Measurements from ENCODE around the gene SYCE3.

The SYCE3 gene

GRCh38 chr22:50504369-50505211 lies 58.1 kb downstream of the SYCE3 start (continued):
- TF ChIP-seq ZNF274 (IDR thresholded peaks at IDR 0.05; ENCODE audit: low read length) (no peak), ZNF274 (tag by site-specific recombination; IDR thresholded peaks at IDR 0.05; ENCODE audit: borderline replicate concordance) (no peak), ZNF692 (tag by site-specific recombination; IDR thresholded peaks at IDR 0.05) (peak; percentile 35; the same call in 1 of the 2 replicates), ZNF433 (tag by site-specific recombination; IDR thresholded peaks at IDR 0.05; ENCODE audit: low read depth) (no peak), ZBTB1 (tag by site-specific recombination; IDR thresholded peaks at IDR 0.05) (no peak), ZNF335 (tag by site-specific recombination; conservative IDR thresholded peaks at IDR 0.05) (no peak), ZNF23 (tag by site-specific recombination; IDR thresholded peaks at IDR 0.05; ENCODE audit: borderline replicate concordance) (no peak), ZBTB6 (tag by site-specific recombination; IDR thresholded peaks at IDR 0.05) (no peak), ZBTB48 (tag by site-specific recombination; IDR thresholded peaks at IDR 0.05) (no peak), ZNF580 (tag by site-specific recombination; IDR thresholded peaks at IDR 0.05) (no peak), ZNF112 (tag by site-specific recombination; IDR thresholded peaks at IDR 0.05) (no peak), PRDM10 (tag by site-specific recombination; IDR thresholded peaks at IDR 0.05) (no peak), ZFP69B (tag by site-specific recombination; IDR thresholded peaks at IDR 0.05) (peak; percentile 44; the same call in 1 of the 2 replicates), ZNF830 (tag by site-specific recombination; IDR thresholded peaks at IDR 0.05; ENCODE audit: low read depth) (no peak), ZFHX2 (tag by site-specific recombination; conservative IDR thresholded peaks at IDR 0.05) (peak; percentile 51), ZNF488 (tag by site-specific recombination; IDR thresholded peaks at IDR 0.05) (no peak), ZBTB10 (tag by site-specific recombination; IDR thresholded peaks at IDR 0.05) (no peak), ZNF211 (tag by site-specific recombination; IDR thresholded peaks at IDR 0.05; ENCODE audit: low read depth) (no peak), ZNF37A (tag by site-specific recombination; IDR thresholded peaks at IDR 0.05) (no peak), ZNF354C (tag by site-specific recombination; IDR thresholded peaks at IDR 0.05; ENCODE audit: borderline replicate concordance, low read depth) (no peak), ZNF658 (tag by site-specific recombination; IDR thresholded peaks at IDR 0.05) (no peak), ZNF623 (tag by site-specific recombination; IDR thresholded peaks at IDR 0.05) (no peak), ZNF626 (tag by site-specific recombination; IDR thresholded peaks at IDR 0.05) (no peak), ZNF785 (tag by site-specific recombination; IDR thresholded peaks at IDR 0.05) (no peak), IKZF3 (tag by site-specific recombination; IDR thresholded peaks at IDR 0.05) (no peak), ZNF639 (tag by site-specific recombination; IDR thresholded peaks at IDR 0.05) (no peak), ZSCAN16 (tag by site-specific recombination; IDR thresholded peaks at IDR 0.05) (no peak), SETDB1 (IDR thresholded peaks at IDR 0.05; ENCODE audit: insufficient read length, low read length) (no peak)
